HG03354 (cell line): Measurements from ENCODE around the gene ILK.

Experiments
- ATAC-seq: cut with Tn5 transposase; IDR thresholded peaks from one replicate; pipeline ENCODE4 v1.9.1; 2021; ENCODE audit warnings: mild to moderate bottlenecking; ENCODE audit not compliant: unreplicated experiment, poor library complexity, severe bottlenecking

ILK gene

DNA sequence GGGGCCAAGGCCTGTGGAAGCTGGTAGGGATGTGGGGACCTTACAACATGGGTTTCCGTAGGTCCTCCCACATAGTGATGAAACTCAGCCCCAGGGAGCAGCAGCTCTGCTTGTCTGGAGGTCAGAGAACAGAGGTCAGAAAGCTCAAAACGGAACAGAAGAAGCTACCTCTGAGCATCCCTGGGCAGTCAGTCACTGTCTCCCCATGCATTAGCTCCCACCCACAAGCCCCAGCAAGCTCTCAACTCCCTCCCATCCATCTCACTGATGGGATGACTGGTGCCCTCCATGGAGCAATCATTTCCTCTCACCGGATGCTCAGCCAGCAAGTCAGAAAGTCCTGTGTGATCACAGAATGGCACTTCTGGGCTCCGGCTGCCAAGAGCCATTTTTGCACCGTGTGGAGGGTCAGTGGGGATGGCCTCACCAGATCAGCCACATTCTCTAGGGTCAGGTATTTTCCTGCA lies 13.8 kb downstream of the ILK start:
- no peak for ATAC-seq

DNA sequence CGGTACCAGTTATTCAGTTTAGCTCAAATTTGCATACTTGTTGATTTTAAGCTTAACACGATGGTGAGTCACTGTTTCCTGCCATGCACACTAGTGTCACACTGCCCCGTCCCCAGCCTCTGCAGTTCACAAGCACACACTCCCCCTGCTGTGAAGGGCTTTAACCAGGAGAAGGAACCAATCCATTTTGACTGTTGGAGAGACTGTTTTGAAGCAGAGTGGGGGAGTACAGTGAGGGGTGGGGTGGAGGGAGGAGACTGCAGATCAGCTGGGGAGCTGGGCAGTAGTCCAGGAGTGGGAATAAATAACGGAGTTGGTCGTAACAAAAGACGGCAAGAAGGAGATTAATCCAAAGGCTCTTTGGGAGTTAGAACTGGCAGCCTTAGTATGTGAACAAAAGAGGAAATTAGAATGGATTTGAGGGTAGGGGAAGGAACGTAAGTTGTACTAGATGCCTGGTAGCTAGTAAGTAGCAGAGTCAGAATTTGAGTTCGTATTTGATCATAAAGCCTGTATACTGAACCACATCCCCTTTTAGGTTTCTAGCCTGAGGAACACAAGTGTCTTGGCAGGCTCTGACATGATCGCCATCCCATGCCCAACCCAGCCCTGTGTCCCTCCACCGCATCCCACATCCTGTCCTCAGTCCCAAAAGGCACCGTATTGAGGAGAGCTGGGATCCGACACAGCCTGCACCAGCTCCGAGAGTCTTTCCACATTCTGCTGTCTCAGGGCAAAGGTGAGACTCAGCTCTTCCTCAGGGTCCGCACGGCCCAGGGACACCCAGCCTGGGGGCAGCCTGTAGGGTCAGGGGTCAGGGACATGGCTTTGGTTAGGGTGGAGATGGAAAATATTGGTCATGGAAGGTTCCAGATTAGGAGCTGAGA lies 14.8 kb downstream of the ILK start:
- ATAC-seq = peak; percentile 24

DNA sequence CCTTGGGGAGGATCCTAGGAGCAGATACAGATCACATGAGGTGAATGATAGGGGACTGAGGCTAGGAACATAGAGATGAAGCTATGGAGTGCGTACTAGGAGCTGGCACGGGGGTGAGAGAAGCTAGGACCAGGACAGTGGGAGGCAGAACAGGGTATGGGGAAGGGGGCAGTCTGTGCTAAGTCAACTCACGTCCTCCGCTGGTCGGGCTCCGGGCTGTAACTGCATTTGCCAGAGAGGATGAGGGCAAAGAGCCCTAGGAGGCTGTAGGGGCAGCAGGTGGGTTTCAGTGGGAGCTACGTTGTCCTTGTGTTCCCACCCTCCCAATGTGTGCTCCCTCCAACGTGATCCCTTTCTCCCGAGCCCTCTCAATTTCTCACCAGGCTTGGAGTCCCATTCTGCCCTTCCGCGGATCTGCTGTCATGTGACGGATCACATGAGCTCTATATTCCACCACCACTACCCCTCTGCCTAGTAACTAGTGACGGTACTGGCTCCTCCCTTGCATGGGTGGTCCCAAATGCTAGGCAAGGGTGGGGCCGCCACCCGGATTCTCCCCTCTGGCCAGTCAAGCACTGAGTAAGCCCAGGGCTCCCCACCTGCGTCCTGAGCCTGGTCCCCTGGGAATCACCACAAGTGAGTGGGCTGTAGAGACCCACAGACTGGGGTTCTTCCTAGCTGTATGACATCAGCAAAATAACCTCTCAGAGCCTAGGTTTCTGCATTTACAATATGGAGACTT lies 15.6 kb downstream of the ILK start, which contains the start of gene TPP1:
TPP1 (minus strand) TSS at position 419 of the 742 bp plus-strand sequence; CDS start at position 397, 22 bp downstream.
- ATAC-seq = peak; percentile 99

DNA sequence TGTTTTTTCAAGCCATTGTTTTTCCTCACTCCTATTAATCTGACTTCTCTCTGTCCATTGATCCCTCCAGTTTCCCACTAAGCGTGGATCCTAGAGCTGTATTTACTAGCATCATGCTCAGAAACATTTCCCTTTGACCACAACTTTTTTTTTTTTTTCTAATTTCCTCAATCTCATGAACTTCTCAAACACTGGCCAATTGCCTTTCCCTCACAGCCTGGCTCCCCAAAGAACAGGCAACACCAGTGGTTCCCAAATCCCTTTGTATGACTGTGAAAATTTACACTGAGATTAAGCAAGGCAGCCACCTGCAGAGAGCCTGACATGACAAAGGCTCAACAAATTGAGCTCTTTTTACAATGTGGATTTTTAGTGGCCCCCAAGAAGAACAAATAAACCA lies 17.1 kb downstream of the ILK start:
- ATAC-seq = no peak

DNA sequence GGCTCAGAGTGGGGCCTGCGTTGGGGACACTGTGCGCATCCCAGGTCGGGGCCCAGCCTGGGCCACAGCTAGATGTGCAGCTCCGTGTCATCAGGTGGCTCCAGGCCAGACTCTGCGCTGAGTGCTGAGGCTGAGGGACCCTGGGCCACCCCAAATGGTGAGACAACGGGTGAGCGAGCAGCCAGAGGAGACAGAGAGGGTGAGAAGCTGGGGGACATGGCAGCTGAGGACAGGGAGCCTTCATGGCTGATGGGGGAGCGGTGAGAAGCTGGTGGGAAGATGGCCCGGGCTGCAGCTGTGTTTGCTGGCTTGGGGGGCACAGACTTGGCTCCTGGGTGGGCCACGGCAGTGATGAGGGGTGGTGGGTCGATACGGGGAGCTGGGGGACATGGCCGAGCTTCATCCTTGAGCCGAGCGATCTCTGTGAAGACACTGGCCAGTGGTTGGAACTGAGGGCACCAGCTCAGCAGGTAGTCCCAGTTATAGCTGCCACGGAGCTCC lies 18.2 kb downstream of the ILK start:
- ATAC-seq = no peak

DNA sequence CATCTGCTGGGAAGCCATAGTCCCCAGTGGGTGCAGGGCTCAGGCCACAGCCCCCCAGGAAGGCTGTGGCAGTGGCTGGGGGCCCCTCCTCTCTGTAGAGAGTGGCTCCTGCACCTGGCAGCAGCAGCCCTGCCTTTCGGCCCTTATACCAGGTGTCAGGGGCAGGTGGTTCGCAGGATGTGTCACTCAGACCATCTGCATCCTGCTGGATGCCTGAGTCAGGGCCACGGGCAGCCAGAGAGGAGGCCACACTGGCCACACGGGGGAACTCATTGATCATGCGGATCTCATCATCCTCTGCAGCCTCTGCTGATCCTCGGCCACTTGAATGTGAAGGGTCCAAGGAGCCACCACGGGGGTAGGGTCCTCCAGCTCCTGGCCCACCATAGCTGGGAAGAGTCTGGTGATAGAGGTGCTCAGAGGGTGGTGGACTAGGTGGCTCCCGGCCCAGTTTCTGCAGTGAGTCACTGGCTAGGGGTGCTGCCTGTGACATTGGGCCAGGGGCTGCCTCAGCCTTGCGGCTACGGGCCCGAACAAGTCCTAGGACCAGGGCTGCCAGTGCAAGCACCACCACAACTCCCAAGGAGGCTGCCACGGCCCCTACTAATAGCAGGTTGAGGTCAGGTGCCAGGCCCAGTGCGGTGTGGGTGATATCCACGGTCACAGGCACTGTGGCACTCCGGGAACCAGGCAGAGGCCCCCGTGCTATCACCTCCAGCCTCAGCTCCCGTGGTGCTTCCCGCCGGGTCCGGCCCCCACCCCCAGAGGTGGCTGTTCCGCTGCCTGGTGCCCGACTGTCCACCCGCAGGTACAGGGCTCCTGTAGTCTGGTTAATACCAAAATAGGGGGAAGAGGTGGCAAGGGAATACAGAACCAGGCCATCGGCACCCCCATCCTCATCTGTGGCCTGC lies 18.9 kb downstream of the ILK start:
- ATAC-seq = no peak

DNA sequence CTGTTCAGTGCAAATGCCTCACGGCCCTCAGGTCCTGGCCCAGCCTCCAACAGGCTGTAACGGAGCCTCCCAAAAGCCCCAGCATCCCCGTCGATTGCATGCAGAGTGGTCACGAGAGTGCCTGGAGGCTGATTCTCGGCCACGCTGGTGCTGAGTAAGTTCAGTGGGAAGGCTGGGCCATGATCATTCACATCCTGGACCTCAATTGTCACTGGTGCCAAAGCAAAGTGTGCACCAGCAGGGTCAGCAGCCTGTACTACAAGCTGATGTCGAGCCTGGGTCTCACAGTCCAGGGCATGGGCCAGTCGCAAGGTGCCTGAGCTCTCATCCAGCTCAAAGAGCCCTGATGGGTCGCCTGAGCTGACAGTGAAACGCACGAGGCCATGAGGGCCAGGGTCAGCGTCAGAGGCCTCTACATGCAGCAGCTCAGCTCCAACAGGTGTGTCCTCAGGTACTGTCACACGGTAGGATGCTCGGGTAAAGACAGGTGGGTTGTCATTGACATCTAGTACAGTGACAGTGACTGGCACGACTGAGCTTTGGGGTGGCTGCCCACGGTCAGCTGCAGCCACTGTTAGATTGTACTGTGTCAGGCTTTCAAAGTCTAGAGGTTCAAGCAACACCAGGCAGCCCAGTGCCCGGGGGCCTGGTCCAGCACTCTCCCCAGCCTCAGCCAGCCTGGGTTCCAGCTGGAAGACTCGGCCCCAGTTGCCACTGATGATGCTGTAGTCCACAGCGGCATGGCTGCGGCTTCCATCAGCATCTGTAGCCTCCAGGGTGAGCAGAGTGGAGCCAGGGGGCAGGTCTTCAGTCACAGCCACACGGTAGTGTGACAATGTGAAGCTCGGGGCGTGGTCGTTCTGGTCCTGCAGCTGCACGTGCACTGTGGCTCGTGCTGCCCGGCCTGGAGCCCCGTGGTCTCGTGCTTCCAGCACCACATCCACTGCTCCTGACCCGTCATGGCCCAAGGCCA lies 20.1 kb downstream of the ILK start:
- no peak for ATAC-seq

DNA sequence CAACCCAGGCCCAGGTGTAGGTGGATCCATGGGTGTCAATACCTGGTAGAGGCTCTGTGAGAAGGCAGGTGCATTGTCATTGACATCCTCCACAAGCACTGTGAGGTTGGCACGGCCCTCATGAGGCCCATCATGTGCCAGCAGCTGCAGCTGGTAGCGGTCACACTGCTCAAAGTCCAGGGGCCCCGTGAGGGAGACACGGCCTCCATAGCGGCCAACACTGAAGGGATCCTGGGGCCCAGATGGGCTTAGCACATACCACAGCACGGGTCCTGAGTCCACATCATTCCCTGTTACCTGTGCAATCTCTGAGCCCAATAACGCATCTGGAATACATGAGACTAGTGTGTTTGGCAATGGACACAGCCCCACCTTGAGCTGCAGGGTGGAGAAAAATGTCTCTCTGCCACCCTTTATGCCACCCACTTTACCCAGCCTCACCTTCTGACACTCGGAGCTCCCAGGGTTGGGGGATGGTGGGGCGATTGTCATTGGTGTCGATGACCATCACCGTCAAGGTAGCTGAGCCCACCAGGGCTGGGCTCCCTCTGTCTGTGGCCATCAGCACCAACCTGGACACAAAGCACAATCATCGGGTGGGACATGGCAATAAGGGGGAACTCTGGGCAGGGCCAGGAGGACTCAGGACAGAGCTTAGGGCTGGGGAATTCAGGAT lies 21.7 kb downstream of the ILK start:
- ATAC-seq = no peak

DNA sequence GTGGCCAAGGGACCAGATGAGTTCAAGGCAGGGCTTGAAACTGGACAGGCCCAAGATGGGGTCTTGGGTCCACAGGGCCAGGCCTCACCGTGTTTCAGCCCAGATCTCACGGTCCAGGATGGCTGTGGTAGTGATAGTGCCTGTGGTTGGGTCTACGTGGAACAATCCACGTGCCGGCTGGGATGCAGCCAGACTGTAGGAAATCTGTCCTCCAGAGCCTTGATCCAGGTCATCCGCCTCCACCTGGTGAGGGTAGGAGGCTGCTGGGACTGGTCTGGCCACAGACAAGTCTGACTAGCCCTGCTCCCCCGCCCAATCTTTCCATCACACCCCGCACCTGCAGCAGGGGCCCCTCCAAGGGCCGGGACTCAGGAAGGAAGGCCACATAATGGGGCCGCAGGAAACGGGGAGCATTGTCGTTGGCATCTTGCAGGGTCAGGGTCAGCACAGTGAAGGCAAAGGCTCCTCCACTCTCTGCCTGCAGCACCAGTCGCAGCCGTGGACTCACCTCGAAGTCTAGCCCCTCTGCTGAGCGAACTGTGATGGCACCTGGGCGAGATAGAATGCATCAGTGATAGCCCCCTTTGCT lies 22.4 kb downstream of the ILK start:
- ATAC-seq = no peak

DNA sequence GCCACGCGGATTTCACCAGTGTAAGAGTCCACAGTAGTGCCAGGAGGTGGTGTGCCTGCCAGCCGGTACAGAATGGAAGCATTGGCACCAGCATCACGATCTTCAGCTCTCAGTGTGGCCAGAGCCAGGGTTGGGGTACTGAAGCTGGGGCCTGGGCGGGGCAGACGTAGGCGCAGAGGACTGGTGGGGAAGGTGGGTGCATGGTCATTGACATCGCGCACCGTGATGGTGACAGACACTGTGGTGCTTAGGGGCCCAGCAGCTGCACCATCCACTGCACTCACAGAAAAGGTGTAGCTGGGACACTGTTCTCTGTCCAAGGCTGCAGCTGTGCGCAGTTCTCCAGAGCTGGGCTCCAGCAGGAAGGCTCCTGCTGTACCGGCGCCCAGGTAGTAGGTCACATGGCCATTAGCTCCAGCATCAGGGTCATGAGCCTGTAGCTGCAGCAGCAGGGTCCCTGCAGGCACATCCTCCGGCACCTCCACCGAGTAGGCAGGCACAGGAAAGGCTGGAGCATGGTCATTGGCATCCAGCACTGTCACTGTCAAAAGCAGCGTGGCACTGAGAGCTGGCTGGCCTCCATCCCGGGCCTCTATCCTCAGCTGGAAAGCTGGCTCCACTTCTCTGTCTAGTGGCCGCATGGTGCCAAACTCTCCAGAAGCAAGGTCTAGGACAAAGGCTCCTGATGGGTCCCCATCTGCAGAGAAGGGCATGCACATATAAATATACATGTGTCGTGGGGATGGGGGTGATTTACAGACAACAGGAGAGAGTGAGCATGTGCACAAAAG lies 23.6 kb downstream of the ILK start:
- no peak for ATAC-seq

DNA sequence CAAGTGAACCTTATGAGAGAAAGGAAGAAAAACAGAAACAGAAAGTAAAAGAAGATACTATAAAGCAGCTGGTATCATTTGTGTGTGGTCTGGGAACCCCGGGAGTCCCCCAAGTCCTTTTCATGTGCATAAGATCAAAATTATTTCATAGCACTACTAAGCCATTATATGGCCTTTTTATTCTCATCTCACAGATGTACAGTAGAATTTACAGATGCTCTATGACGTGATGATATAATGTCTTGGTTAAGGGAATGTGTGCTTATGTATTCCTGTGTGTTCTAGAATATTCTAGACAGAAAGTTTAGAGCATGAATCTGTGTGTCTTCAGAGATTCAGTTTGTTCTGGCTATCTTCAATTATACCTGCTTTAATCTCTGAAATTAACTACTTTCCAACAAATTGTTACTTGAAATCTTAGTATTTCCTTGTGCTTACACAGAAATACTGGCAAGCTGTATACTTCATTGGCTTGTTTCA lies 24.2 kb downstream of the ILK start:
- peak; percentile 86 for ATAC-seq

DNA sequence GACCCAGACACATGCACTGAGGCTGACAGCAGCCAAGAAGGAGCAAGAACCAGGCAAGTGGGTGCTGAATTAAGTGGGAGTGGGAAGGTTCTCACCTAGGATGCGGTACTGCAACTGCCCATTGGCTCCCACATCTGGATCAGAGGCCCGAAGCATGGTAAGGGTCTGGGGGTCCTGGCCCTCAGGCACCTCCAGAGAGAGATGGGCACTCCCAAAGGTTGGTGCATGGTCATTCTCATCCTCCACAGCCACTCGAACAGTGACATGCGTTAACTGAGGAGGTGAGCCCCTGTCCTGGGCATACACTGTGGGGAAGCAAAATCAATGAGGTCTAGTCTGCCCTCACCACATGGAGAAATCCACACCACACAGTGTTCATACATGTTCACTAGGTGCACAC lies 25.0 kb downstream of the ILK start:
- ATAC-seq = no peak

DNA sequence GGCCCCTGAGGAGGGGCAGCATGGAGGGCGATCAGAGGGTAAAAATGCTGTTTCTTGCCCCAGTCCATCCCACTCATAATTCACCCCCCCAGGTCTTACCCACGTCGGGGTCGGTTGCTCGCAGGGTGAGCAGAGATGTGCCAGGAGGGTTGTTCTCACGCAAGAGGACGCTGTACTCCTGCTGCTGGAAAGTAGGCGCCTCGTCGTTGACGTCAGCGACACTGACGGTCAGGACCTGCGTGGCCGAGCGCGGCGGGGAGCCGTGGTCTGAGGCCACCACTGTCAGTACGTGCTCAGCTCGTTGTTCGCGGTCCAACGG lies 26.0 kb downstream of the ILK start:
- ATAC-seq = no peak

DNA sequence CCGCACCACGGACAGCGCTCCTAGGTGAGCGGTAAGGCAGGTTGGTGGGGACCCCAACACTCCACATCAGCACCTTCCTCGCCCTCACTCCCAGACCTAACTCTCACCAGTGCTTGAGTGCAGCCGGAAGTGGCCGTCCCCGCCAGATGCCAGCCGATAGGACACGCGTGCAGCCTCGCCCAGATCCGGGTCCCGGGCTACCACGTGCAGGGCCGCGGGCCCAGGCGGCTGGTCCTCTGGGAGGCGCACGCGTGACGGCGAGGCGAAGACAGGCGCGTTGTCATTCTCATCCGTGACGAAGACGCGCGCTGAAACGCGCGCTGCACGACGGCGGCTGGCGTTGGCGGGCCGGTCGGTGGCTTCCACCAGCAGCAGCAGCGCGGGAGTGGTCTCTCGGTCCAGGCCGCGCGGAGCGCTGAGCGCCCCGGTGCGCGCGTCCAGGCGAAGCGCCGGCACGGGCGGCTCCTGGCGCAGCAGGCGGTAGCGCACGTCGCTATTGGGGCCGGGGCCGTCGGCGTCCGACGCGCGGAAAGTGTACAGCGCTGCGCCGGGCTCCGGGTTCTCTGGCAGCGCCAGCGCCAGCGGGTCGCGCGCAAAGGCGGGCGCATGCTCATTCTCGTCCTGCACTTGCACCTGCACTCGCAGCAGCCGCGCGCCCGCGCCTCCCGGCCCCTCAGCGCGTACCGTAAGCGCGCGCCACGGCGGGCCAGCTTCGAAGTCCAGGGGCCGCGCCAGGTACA lies 26.5 kb downstream of the ILK start:
- no peak for ATAC-seq

DNA sequence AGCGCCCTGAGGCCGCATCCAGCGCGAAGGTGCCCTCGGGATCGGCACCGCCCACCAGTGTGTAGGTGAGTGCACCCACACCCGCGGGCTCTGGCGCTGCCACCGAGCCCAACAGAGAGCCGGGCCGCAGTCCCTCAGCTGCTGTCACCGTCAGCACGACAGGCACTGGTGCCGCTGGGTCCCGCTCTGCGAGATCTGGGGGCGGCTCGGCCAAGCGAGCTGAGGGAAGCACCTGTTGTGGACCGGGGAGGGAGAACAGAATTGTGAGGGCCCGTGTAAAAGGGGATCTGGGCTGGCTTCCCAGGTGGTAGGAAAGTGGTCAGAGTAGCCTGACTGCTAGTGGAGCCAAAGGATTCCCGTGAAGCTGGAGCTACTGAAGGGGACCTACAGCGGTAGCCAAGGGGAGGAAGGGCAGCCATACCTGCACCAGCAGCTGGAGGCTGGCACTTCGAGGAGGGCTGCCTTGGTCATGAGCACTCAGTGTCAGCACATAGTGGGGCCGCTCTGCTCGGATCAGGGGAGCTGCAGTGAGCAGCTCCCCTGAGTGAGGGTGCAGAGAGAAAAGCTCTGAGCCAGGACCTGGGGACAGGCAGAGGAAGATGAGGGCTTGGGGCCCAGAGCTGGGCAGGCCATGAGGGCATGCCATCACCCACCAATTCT lies 27.2 kb downstream of the ILK start:
- no peak for ATAC-seq

DNA sequence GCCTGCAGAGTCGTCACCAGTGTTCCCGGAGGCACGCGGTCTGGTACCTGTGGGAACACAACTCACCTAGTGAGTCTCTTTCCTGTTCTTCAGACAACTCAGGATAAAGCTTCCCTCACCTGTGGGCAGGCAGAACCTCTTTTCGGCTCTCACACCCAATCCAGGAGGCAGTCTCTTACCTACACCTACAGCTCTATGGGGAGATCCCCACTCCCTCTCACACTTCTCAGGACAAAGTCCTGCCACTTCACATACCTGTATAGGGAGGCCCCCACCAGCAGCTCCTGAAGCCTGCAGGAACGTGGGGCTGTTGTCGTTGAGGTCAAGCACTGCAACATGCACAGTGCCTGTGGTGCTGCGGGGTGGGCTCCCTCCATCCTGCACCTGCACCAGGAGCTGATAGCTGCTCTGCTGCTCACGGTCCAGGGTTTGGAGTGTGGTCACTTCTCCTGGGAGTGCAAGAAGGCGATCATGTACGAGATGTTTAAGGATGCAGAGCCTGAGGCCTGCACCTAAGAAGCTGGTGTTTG lies 27.9 kb downstream of the ILK start:
- no peak for ATAC-seq
